Caki2 (cell line): ENCODE data around the gene TANGO2. TPM values are rescaled to one million over a fixed set of nuclear protein-coding genes. Genes with fewer than 3 reads are reported as not detected.

Experiments used
- DNase-seq: peaks from one replicate; pipeline ENCODE4 v3.0.0-alpha.2; 2015; ENCODE audit warnings: low read depth
- in situ Hi-C: cut with HindIII; loops from 2 replicates; pipeline ENCODE4 v1.10.0; 2016; ENCODE audit warnings: low sequenced_read_pairs, low pct_unique_long_range_greater_than_20kb, mixed read lengths
- total RNA-seq: library from RNA; depleted of rRNA; stranded (reverse); fragments of >200 nt; shearing (Covaris generic); gene quantifications from 2 replicates; pipeline ENCODE4 v1.2.3, GENCODE V29; 2014; ENCODE audit warnings: low replicate concordance

Gene TANGO2
- total RNA-seq, 1 experiment from 2014 or later = 55.2 TPM

GRCh38 chr22:20086101-20086599 is 65.2 kb downstream of the TANGO2 start:
- in situ Hi-C loops = no loop called here
- DNase-seq = no peak

- in situ Hi-C loops = no loop called here
- no peak for DNase-seq
Observed at GRCh38 chr22:20086763-20087162, 65.9 kb downstream of the TANGO2 start.

- in situ Hi-C loops = no loop called here
- no peak for DNase-seq
Observed at GRCh38 chr22:20087319-20088262, 66.7 kb downstream of the TANGO2 start.

- no peak for DNase-seq
- in situ Hi-C loops = no loop called here
Observed at GRCh38 chr22:20088263-20088648, 67.3 kb downstream of the TANGO2 start.

GRCh38 chr22:20089226-20089976 is 68.5 kb downstream of the TANGO2 start:
- DNase-seq = no peak
- in situ Hi-C loops = no loop called here

- in situ Hi-C loops = no loop called here
- no peak for DNase-seq
Observed at GRCh38 chr22:20089977-20090729, 69.2 kb downstream of the TANGO2 start.

GRCh38 chr22:20090730-20091240 is 69.9 kb downstream of the TANGO2 start:
- DNase-seq = no peak
- in situ Hi-C loops = no loop called here

- in situ Hi-C loops = no loop called here
- no peak for DNase-seq
Observed at GRCh38 chr22:20091690-20092476, 71.0 kb downstream of the TANGO2 start.

GRCh38 chr22:20092477-20092854 is 71.6 kb downstream of the TANGO2 start:
- no peak for DNase-seq
- in situ Hi-C loops = no loop called here

GRCh38 chr22:20093418-20094196 is 72.7 kb downstream of the TANGO2 start:
- no peak for DNase-seq
- in situ Hi-C loops = no loop called here

GRCh38 chr22:20094197-20094807 is 73.4 kb downstream of the TANGO2 start:
- in situ Hi-C loops = no loop called here
- DNase-seq = no peak

- DNase-seq = no peak
- in situ Hi-C loops = no loop called here
Observed at GRCh38 chr22:20095521-20095920, 74.6 kb downstream of the TANGO2 start.

- in situ Hi-C loops = no loop called here
- DNase-seq = no peak
Observed at GRCh38 chr22:20096574-20097420, 75.9 kb downstream of the TANGO2 start.

- in situ Hi-C loops = no loop called here
- no peak for DNase-seq
Observed at GRCh38 chr22:20099099-20099711, 78.3 kb downstream of the TANGO2 start.

- in situ Hi-C loops = no loop called here
- no peak for DNase-seq
Observed at GRCh38 chr22:20101638-20102037, 80.7 kb downstream of the TANGO2 start.
